ENCODE data around the gene TMEM72.

- TF ChIP-seq CTCF (IDR thresholded peaks at IDR 0.05) (no peak), REST (IDR thresholded peaks at IDR 0.05; ENCODE audit: insufficient read depth in 1 of 2, low read depth in 2 of 2, low read length in 1 of 2) (no peak), SIN3A (IDR thresholded peaks at IDR 0.05; ENCODE audit: borderline replicate concordance, insufficient read depth, low read depth, low read length) (no peak), POLR2AphosphoS5 (IDR thresholded peaks at IDR 0.05; ENCODE audit: low read depth, low read length) (no peak), TCF7L2 (IDR thresholded peaks at IDR 0.05; ENCODE audit: low read depth, low read length) (no peak)
Measured at GRCh38 chr10:44882166-44882720, 28.9 kb upstream of the TMEM72 start.
